Measurements from ENCODE around the gene COL26A1. TPM values are rescaled to one million over a fixed set of nuclear protein-coding genes. Genes with fewer than 3 reads are reported as not detected.

The COL26A1 gene
- total RNA-seq, 4 donors from 2014 or later: not detected

- no peak overlapping the region for H3K27ac ChIP-seq
- no peak for DNase-seq
- no peak overlapping the region for H3K4me3 ChIP-seq
- intact Hi-C loops (cut with DNase I; ENCODE audit: low total_unique reads) (no loop called here), in situ Hi-C loops (cut with MboI; ENCODE audit: low sequenced_read_pairs in 4 of 4) (no loop called here)
- H3K4me1 ChIP-seq: no peaks in the 10 kb centered on the region
- peaks cover 8 to 23% (median 23%) of the 10 kb centered on the region in 3 donors for H3K27me3 ChIP-seq
- H3K9me3 ChIP-seq: no peaks in the 10 kb centered on the region
- ATAC-seq: no peak
- no peak for TF ChIP-seq CTCF (IDR thresholded peaks at IDR 0.05 in 4 of 5, conservative IDR thresholded peaks at IDR 0.05 in 1 of 5)
- no peak for TF ChIP-seq POLR2A (IDR thresholded peaks at IDR 0.05)
- H3K36me3 ChIP-seq: no peaks in the 10 kb centered on the region
These were observed 37.1 kb downstream of the COL26A1 start for GRCh38 chr7:101399759-101400158.

GRCh38 chr7:101400751-101401150 is 38.1 kb downstream of the COL26A1 start:
- Histone ChIP-seq H3K27ac (no peak overlapping the region), H3K9me3 (no peaks in the 10 kb centered on the region), H3K4me1 (no peaks in the 10 kb centered on the region), H3K36me3 (no peaks in the 10 kb centered on the region), H3K4me3 (no peak overlapping the region), H3K27me3 (peaks cover 8 to 23% (median 20%) of the 10 kb centered on the region in 3 donors)
- TF ChIP-seq POLR2A (IDR thresholded peaks at IDR 0.05) (no peak), CTCF (IDR thresholded peaks at IDR 0.05 in 4 of 5, conservative IDR thresholded peaks at IDR 0.05 in 1 of 5) (no peak)
- intact Hi-C loops (cut with DNase I; ENCODE audit: low total_unique reads) (no loop called here), in situ Hi-C loops (cut with MboI; ENCODE audit: low sequenced_read_pairs in 4 of 4) (no loop called here)
- no peak for DNase-seq
- ATAC-seq: no peak

GRCh38 chr7:101401390-101402080 is 38.9 kb downstream of the COL26A1 start:
- Histone ChIP-seq H3K27ac (no peak overlapping the region), H3K4me3 (no peak overlapping the region), H3K36me3 (no peaks in the 10 kb centered on the region), H3K4me1 (no peaks in the 10 kb centered on the region), H3K27me3 (peaks cover 8 to 23% (median 18%) of the 10 kb centered on the region in 3 donors), H3K9me3 (no peaks in the 10 kb centered on the region)
- intact Hi-C loops (cut with DNase I; ENCODE audit: low total_unique reads) (no loop called here), in situ Hi-C loops (cut with MboI; ENCODE audit: low sequenced_read_pairs in 4 of 4) (no loop called here)
- no peak for ATAC-seq
- TF ChIP-seq CTCF (IDR thresholded peaks at IDR 0.05 in 4 of 5, conservative IDR thresholded peaks at IDR 0.05 in 1 of 5) (no peak), POLR2A (IDR thresholded peaks at IDR 0.05) (no peak)
- no peak for DNase-seq

- in situ Hi-C loops (cut with MboI; ENCODE audit: low sequenced_read_pairs in 4 of 4): no loop called here
- DNase-seq: no peak
- no peak for ATAC-seq
- H3K36me3 ChIP-seq: no peaks in the 10 kb centered on the region
- H3K27ac ChIP-seq: no peak overlapping the region
- no peaks in the 10 kb centered on the region for H3K9me3 ChIP-seq
- no peaks in the 10 kb centered on the region for H3K4me1 ChIP-seq
- intact Hi-C loops (cut with DNase I; ENCODE audit: low total_unique reads): no loop called here
- H3K27me3 ChIP-seq: peaks cover 8 to 23% (median 18%) of the 10 kb centered on the region in 3 donors
- no peak overlapping the region for H3K4me3 ChIP-seq
- TF ChIP-seq CTCF (IDR thresholded peaks at IDR 0.05 in 4 of 5, conservative IDR thresholded peaks at IDR 0.05 in 1 of 5) (no peak), POLR2A (IDR thresholded peaks at IDR 0.05) (no peak)
These were observed 39.6 kb downstream of the COL26A1 start for GRCh38 chr7:101402081-101402779.

Measured in gastrocnemius medialis (tissue), 4 donors.